Kidney epithelial cell (primary cell): ENCODE data around the gene CKB. TPM values are rescaled to one million over a fixed set of nuclear protein-coding genes. Genes with fewer than 3 reads are reported as not detected.

ENCODE experiments used
- DNase-seq: peaks from one replicate; pipeline ENCODE4 v3.0.0-alpha.2; 2010; ENCODE audit warnings: low read depth
- H3K27me3 ChIP-seq: 2 replicates; pipeline ENCODE4 v1.6.0; 2011; ENCODE audit warnings: low read length; ENCODE audit not compliant: control insufficient read depth, insufficient read depth
- H3K36me3 ChIP-seq: 2 replicates; pipeline ENCODE4 v1.5.1; 2011; ENCODE audit warnings: low read length; ENCODE audit not compliant: control insufficient read depth, insufficient read depth
- H3K4me3 ChIP-seq: 2 replicates; pipeline ENCODE4 v1.5.1; 2011; ENCODE audit warnings: low read depth, mild to moderate bottlenecking, control low read depth, low read length
- total RNA-seq: library from RNA; depleted of rRNA; stranded (reverse); fragments of >200 nt; gene quantifications from 2 replicates; pipeline ENCODE4 v1.2.3, GENCODE V29; 2015
- TF ChIP-seq, protein P1 (sequence below): IDR thresholded peaks from 2 replicates; pipeline ENCODE4 v1.5.1; 2011; ENCODE audit warnings: mild to moderate bottlenecking, moderate library complexity, low read length, control low read depth, inconsistent platforms; ENCODE audit not compliant: insufficient read depth, poor library complexity, severe bottlenecking

The CKB gene
- total RNA-seq, 1 donor from 2014 or later, result 78.7 TPM

DNA sequence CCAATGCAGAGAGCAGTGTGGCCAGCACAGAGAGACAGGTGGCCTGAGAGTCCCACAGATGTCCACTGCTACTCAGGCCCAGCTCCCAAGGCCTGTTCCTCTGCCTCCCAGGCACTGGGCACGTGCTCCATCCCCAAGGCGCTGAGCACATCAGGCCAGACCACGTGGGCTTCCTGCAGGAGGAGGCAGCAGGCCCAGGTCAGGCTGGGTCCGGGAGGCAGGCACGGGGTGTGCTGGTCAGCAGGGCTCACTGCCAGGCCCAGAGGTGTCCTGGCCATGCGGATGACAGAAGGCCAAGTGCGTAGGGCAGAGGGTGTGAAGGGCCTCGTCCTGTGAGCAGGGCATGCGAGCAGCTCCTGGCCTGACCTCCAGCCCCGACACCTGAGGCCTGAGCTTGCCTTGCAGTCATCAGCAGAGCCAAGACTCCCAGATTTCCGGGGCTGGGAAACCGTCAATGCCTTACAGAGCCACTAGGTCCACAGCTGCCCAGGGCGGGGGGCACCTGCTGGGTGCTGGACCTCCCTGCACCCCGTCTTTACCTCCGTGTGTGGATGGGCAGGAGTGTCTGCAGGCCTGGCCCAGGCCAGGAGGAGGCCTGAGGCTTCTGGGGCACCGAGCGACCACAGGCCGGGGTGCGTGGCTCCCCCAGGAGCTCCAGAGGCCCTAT lies 21.2 kb upstream of the CKB start:
- TF ChIP-seq, protein P1, sequence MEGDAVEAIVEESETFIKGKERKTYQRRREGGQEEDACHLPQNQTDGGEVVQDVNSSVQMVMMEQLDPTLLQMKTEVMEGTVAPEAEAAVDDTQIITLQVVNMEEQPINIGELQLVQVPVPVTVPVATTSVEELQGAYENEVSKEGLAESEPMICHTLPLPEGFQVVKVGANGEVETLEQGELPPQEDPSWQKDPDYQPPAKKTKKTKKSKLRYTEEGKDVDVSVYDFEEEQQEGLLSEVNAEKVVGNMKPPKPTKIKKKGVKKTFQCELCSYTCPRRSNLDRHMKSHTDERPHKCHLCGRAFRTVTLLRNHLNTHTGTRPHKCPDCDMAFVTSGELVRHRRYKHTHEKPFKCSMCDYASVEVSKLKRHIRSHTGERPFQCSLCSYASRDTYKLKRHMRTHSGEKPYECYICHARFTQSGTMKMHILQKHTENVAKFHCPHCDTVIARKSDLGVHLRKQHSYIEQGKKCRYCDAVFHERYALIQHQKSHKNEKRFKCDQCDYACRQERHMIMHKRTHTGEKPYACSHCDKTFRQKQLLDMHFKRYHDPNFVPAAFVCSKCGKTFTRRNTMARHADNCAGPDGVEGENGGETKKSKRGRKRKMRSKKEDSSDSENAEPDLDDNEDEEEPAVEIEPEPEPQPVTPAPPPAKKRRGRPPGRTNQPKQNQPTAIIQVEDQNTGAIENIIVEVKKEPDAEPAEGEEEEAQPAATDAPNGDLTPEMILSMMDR, result no peak
- Histone ChIP-seq H3K27me3 (no peaks in the 10 kb centered on the region), H3K4me3 (no peak overlapping the region), H3K36me3 (no peaks in the 10 kb centered on the region)
- DNase-seq, result no peak

DNA sequence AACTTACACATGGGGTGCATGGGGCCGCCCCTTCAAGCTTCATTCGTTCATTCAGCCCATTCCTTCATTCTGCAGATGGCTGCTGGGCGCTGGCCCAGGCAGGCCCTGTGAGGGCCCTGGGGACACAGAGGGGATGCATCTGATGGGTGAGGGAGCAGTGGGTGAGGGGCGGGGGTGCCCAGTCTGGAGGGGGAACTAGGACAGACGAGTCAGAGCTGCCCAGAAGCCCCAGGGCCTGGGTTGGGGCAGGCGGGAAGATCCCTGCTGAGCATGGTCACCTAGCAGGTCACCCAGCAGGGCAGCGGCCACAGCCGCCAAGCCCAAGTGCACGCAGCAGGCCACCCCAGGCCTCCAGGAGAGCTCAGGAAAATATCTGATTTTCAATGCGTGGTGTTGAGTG lies 20.5 kb upstream of the CKB start:
- TF ChIP-seq, protein P1, result no peak
- no peak overlapping the region for H3K4me3 ChIP-seq
- no peaks in the 10 kb centered on the region for H3K27me3 ChIP-seq
- H3K36me3 ChIP-seq, result no peaks in the 10 kb centered on the region
- no peak for DNase-seq

DNA sequence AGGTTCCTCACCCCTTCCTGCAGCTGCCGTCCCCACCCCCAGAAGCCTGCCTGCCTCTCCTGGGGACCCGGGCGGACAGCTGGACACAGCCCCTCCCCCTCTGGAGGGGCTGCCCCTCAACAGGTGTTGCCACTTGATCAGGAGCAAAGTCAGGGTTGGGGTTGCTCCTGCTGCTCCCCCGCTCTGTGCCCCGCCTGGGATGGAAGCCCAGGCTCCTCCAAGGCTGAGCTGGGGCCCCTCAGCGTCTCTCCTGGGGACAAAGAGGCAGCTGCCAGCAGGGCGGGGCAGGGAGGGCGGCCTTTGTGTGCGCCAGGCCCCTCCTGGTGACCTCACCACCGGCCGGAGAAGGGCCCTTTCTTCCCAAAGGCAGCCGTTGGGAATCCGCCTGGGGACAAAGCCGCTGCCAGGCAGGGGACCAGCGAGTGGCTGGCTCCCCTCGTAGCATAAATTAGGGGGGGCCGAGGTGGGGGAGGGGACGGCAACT lies 20.0 kb upstream of the CKB start:
- Histone ChIP-seq H3K27me3 (no peaks in the 10 kb centered on the region), H3K36me3 (no peaks in the 10 kb centered on the region), H3K4me3 (no peak overlapping the region)
- TF ChIP-seq, protein P1, result no peak
- DNase-seq, result no peak

DNA sequence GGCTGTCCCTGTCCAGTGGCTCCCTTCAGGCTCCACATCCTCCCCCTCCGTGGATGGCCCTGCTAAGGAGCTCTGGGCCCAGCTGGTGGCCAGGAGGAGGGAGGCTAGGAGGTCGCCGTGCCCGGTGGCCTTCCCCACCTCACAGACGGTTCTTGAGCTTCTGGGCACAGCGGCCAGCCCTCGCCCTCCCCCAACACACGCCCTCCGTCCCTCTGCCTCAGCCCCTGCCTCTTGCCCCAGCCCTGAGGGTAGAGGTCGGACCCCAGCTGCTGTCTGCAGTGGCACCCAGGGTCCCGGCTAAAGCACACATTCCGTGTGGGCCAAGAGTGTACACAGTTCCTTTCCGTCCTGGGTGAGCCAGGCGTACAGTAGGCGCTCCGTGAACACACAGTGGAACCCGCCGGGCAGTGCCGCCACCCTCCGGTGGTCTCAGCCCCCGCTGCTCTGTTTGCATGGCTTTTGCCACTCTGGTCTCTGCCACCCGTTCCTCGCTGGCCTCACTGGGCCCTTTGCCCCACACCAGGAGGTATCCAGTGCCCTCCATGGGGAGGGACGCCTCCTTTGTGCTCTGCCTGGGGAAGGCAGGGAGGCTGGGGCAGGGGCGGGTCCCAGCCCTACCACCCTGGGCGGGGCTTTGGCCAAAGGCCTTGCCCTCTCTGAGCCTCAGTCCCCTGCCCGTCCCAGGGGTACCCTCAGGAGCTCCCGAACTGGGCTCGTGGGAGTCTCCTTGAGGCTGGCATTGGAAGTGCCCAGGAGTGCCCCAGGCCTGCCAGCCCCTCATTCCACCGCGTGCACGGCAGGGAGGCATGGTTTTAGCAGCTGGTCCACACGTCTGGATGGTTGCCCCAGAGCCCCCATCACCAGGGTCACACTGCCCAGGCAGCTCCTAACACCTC lies 19.3 kb upstream of the CKB start:
- H3K27me3 ChIP-seq, result no peaks in the 10 kb centered on the region
- H3K36me3 ChIP-seq, result no peaks in the 10 kb centered on the region
- TF ChIP-seq, protein P1, result no peak
- H3K4me3 ChIP-seq, result no peak overlapping the region
- DNase-seq, result no peak

DNA sequence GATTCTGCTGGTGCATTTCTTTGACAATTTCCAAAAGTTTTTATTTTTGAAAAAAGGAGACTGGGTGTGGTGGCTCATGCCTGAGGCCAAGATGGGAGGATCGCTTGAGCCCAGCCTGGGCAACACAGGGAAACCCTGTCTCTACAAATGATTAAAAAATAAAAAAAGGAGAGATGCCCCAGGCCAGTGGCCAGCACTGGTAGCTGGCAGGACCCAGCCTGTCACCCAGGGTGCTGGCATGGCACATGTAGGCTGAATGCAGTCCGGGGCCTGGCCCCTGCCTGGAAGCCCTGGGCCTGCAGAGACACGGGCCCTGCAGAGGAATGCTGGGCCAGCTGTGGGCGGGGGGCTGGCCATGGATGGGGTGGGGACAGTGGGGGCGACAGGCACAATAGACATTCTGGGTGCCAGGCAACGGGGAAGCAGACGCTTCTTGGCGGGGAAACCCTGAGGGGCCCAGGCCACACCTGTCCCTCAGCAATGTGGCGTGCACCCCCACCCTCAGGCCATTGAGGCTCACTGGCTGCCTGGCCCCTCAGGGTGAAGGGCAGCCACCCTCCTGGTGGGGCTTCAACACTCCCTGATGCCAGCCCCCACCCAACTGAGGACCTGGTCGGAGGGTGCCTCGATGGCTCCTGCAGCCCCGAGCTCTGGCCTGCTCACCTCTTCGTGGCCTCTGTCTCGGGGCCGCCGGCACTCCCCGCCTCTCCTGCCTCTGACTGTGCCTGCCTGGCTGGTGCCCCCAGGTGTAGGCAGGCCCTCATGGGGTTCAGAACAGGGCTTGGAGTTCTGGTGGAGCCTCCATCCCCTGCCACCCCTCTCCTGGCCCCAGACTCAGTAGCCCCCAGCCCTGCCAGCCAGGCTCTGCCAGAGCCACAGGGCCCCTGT lies 18.4 kb upstream of the CKB start:
- Histone ChIP-seq H3K27me3 (no peaks in the 10 kb centered on the region), H3K36me3 (no peaks in the 10 kb centered on the region), H3K4me3 (no peak overlapping the region)
- no peak for DNase-seq
- TF ChIP-seq, protein P1, result no peak
